ENCODE data around the gene SETBP1.

Gene SETBP1

GRCh38 chr18:44789710-44790109 is 109.0 kb downstream of the SETBP1 start:
- Histone ChIP-seq H2AFZ (ENCODE audit: low read length) (no peak overlapping the region), H3K4me3 (ENCODE audit: low read depth, low read length, poor library complexity, severe bottlenecking) (no peak overlapping the region), H3F3A (ENCODE audit: insufficient read depth, low read length) (no peaks in the 10 kb centered on the region), H3K9ac (ENCODE audit: low read length) (no peak overlapping the region), H3K27ac (ENCODE audit: low read depth, low read length, poor library complexity, severe bottlenecking) (no peak overlapping the region), H3K36me3 (ENCODE audit: insufficient read depth, low read length) (no peaks in the 10 kb centered on the region), H3K27me3 (ENCODE audit: insufficient read depth, low read length) (no peaks in the 10 kb centered on the region), H3K9me2 (ENCODE audit: low read depth, low read length) (no peaks in the 10 kb centered on the region), H3K9me3 (ENCODE audit: low read length) (no peaks in the 10 kb centered on the region), H3K4me2 (ENCODE audit: low read length) (no peak overlapping the region), H3K4me1 (ENCODE audit: insufficient read depth, low read length, severe bottlenecking) (peaks cover 18% of the 10 kb centered on the region), H4K20me1 (ENCODE audit: insufficient read depth, low read length) (no peaks in the 10 kb centered on the region), H3K79me2 (ENCODE audit: insufficient read depth, low read length) (no peaks in the 10 kb centered on the region)
- TF ChIP-seq EZH2 (IDR thresholded peaks at IDR 0.05; ENCODE audit: borderline replicate concordance, low read length): no peak
- no peak for TF ChIP-seq CTCF (IDR thresholded peaks at IDR 0.05; ENCODE audit: low read length)

GRCh38 chr18:44790860-44791259 is 110.2 kb downstream of the SETBP1 start:
- no peak overlapping the region for H3K27ac ChIP-seq (ENCODE audit: low read depth, low read length, poor library complexity, severe bottlenecking)
- H4K20me1 ChIP-seq (ENCODE audit: insufficient read depth, low read length): no peaks in the 10 kb centered on the region
- no peaks in the 10 kb centered on the region for H3K9me3 ChIP-seq (ENCODE audit: low read length)
- H3K36me3 ChIP-seq (ENCODE audit: insufficient read depth, low read length): no peaks in the 10 kb centered on the region
- TF ChIP-seq CTCF (IDR thresholded peaks at IDR 0.05; ENCODE audit: low read length) (no peak), EZH2 (IDR thresholded peaks at IDR 0.05; ENCODE audit: borderline replicate concordance, low read length) (no peak)
- no peak overlapping the region for H3K9ac ChIP-seq (ENCODE audit: low read length)
- no peaks in the 10 kb centered on the region for H3F3A ChIP-seq (ENCODE audit: insufficient read depth, low read length)
- peaks cover 15% of the 10 kb centered on the region for H3K4me1 ChIP-seq (ENCODE audit: insufficient read depth, low read length, severe bottlenecking)
- no peaks in the 10 kb centered on the region for H3K79me2 ChIP-seq (ENCODE audit: insufficient read depth, low read length)
- H2AFZ ChIP-seq (ENCODE audit: low read length): no peak overlapping the region
- no peaks in the 10 kb centered on the region for H3K9me2 ChIP-seq (ENCODE audit: low read depth, low read length)
- H3K4me2 ChIP-seq (ENCODE audit: low read length): no peak overlapping the region
- no peaks in the 10 kb centered on the region for H3K27me3 ChIP-seq (ENCODE audit: insufficient read depth, low read length)
- H3K4me3 ChIP-seq (ENCODE audit: low read depth, low read length, poor library complexity, severe bottlenecking): no peak overlapping the region

- Histone ChIP-seq H3K27me3 (ENCODE audit: insufficient read depth, low read length) (no peaks in the 10 kb centered on the region), H3K9me2 (ENCODE audit: low read depth, low read length) (no peaks in the 10 kb centered on the region), H2AFZ (ENCODE audit: low read length) (no peak overlapping the region), H4K20me1 (ENCODE audit: insufficient read depth, low read length) (no peaks in the 10 kb centered on the region), H3F3A (ENCODE audit: insufficient read depth, low read length) (no peaks in the 10 kb centered on the region), H3K9me3 (ENCODE audit: low read length) (no peaks in the 10 kb centered on the region), H3K4me3 (ENCODE audit: low read depth, low read length, poor library complexity, severe bottlenecking) (no peak overlapping the region), H3K36me3 (ENCODE audit: insufficient read depth, low read length) (no peaks in the 10 kb centered on the region), H3K79me2 (ENCODE audit: insufficient read depth, low read length) (no peaks in the 10 kb centered on the region), H3K4me1 (ENCODE audit: insufficient read depth, low read length, severe bottlenecking) (peaks cover 8% of the 10 kb centered on the region), H3K27ac (ENCODE audit: low read depth, low read length, poor library complexity, severe bottlenecking) (no peak overlapping the region), H3K9ac (ENCODE audit: low read length) (no peak overlapping the region), H3K4me2 (ENCODE audit: low read length) (no peak overlapping the region)
- TF ChIP-seq CTCF (IDR thresholded peaks at IDR 0.05; ENCODE audit: low read length) (no peak), EZH2 (IDR thresholded peaks at IDR 0.05; ENCODE audit: borderline replicate concordance, low read length) (no peak)
Measured at GRCh38 chr18:44791520-44791919, 110.8 kb downstream of the SETBP1 start.
